HL-60 (cell line): Measurements from ENCODE around the gene TLR2.

Experiments
- GABPA ChIP-seq: IDR thresholded peaks from 2 replicates; pipeline ENCODE4 v1.6.1; 2012; ENCODE audit warnings: low read depth
- POLR2AphosphoS5 ChIP-seq: IDR thresholded peaks from 2 replicates; pipeline ENCODE4 v1.6.1; 2012; ENCODE audit warnings: low read depth
- SPI1 ChIP-seq: IDR thresholded peaks from 2 replicates; pipeline ENCODE4 v1.6.1; 2012; ENCODE audit warnings: low read depth, mild to moderate bottlenecking, borderline replicate concordance
- TF ChIP-seq, protein P1 (sequence below): IDR thresholded peaks from one replicate; pipeline ENCODE4 v1.5.1; 2011; ENCODE audit warnings: low read length, control low read depth, inconsistent platforms; ENCODE audit not compliant: insufficient read depth
- TF ChIP-seq, protein P2 (sequence below): IDR thresholded peaks from 2 replicates; pipeline ENCODE4 v1.6.1; 2012; ENCODE audit warnings: low read depth; ENCODE audit not compliant: insufficient replicate concordance

DNA sequence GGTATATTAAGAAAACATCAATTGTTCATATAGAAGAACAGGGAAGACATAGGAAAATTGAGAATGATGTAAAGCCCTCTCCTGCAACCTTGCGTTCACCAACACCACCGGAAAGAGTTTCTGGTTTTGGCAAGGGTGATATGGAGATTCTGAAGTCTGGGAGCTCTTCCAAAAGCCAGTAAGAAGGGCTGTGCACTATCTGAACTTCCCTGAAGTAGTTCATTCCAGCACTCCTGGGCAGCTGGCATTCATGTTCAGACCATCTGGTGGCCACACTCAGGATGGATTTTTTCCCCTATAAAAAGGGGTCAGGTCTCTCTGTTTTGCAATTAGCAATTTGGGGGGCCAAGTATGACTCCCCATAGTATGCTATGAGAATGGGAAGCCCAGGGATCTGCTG, 15.4 kb upstream of the TLR2 start:
- TF ChIP-seq, protein P1, sequence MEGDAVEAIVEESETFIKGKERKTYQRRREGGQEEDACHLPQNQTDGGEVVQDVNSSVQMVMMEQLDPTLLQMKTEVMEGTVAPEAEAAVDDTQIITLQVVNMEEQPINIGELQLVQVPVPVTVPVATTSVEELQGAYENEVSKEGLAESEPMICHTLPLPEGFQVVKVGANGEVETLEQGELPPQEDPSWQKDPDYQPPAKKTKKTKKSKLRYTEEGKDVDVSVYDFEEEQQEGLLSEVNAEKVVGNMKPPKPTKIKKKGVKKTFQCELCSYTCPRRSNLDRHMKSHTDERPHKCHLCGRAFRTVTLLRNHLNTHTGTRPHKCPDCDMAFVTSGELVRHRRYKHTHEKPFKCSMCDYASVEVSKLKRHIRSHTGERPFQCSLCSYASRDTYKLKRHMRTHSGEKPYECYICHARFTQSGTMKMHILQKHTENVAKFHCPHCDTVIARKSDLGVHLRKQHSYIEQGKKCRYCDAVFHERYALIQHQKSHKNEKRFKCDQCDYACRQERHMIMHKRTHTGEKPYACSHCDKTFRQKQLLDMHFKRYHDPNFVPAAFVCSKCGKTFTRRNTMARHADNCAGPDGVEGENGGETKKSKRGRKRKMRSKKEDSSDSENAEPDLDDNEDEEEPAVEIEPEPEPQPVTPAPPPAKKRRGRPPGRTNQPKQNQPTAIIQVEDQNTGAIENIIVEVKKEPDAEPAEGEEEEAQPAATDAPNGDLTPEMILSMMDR: no peak
- TF ChIP-seq, protein P2, sequence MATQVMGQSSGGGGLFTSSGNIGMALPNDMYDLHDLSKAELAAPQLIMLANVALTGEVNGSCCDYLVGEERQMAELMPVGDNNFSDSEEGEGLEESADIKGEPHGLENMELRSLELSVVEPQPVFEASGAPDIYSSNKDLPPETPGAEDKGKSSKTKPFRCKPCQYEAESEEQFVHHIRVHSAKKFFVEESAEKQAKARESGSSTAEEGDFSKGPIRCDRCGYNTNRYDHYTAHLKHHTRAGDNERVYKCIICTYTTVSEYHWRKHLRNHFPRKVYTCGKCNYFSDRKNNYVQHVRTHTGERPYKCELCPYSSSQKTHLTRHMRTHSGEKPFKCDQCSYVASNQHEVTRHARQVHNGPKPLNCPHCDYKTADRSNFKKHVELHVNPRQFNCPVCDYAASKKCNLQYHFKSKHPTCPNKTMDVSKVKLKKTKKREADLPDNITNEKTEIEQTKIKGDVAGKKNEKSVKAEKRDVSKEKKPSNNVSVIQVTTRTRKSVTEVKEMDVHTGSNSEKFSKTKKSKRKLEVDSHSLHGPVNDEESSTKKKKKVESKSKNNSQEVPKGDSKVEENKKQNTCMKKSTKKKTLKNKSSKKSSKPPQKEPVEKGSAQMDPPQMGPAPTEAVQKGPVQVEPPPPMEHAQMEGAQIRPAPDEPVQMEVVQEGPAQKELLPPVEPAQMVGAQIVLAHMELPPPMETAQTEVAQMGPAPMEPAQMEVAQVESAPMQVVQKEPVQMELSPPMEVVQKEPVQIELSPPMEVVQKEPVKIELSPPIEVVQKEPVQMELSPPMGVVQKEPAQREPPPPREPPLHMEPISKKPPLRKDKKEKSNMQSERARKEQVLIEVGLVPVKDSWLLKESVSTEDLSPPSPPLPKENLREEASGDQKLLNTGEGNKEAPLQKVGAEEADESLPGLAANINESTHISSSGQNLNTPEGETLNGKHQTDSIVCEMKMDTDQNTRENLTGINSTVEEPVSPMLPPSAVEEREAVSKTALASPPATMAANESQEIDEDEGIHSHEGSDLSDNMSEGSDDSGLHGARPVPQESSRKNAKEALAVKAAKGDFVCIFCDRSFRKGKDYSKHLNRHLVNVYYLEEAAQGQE: no peak
- TF ChIP-seq POLR2AphosphoS5 (no peak), GABPA (no peak), SPI1 (no peak)
